AG09319 (cell line): ENCODE measurements around the gene KCNJ6.

Experiments
- DNase-seq: peaks from one replicate; pipeline ENCODE4 v3.0.0-alpha.2; 2010; ENCODE audit warnings: low read depth; ENCODE audit errors: extremely low read depth
- CTCF ChIP-seq: IDR thresholded peaks from 2 replicates; pipeline ENCODE4 v1.5.1; 2011; ENCODE audit warnings: low read depth, mild to moderate bottlenecking, inconsistent platforms, low read length, moderate library complexity

KCNJ6 gene

GRCh38 chr21:37560385-37560784, 355.9 kb downstream of the KCNJ6 start:
- no peak for TF ChIP-seq CTCF
- DNase-seq: no peak

GRCh38 chr21:37558676-37559211, 357.5 kb downstream of the KCNJ6 start:
- TF ChIP-seq CTCF: no peak
- DNase-seq: no peak
